Epithelial cell of proximal tubule (primary cell): ENCODE results near the gene IL27RA. TPM values are rescaled to one million over a fixed set of nuclear protein-coding genes. Genes with fewer than 3 reads are reported as not detected.
"Not testable (repeated sequence)": the region's sequence is repeated elsewhere in the genome, so short reads cannot be mapped to it uniquely, and the experiment has no call there.

ENCODE experiments used
- DNase-seq: peaks from one replicate; pipeline ENCODE4 v3.0.0-alpha.2; 2011; ENCODE audit warnings: low read depth
- H3K4me3 ChIP-seq: 2 replicates; pipeline ENCODE4 v1.5.1; 2011; ENCODE audit warnings: low read depth, mild to moderate bottlenecking, low read length
- CTCF ChIP-seq: conservative IDR thresholded peaks from 2 replicates; pipeline ENCODE4 v1.5.1; 2012; ENCODE audit warnings: low read depth, mild to moderate bottlenecking, low read length
- total RNA-seq: library from RNA; depleted of rRNA; stranded (reverse); fragments of >200 nt; gene quantifications from 2 replicates; pipeline ENCODE4 v1.2.3, GENCODE V29; 2015

Gene IL27RA
- total RNA-seq, 1 donor from 2014 or later = 10.1 TPM

- peak within 1 kb of the TSS; percentile 86 for H3K4me3 ChIP-seq
- TF ChIP-seq CTCF = no peak
- peak; percentile 99 for DNase-seq
Measured at GRCh38 chr19:14006085-14006765, 25.3 kb upstream of the IL27RA start, which contains the start of gene RFX1. TSS of gene RFX1 (minus strand) at chr19:14006320. CDS start at chr19:13993843, 12,477 bp downstream.

GRCh38 chr19:14006766-14007562, 24.6 kb upstream of the IL27RA start:
- TF ChIP-seq CTCF = no peak
- no peak for DNase-seq
- H3K4me3 ChIP-seq = peak overlapping the region; percentile 86

- TF ChIP-seq CTCF = no peak
- DNase-seq = no peak
- no peak overlapping the region for H3K4me3 ChIP-seq
Measured at GRCh38 chr19:14012378-14012915, 19.1 kb upstream of the IL27RA start.

- peak; percentile 45 for DNase-seq
- H3K4me3 ChIP-seq = no peak overlapping the region
- no peak for TF ChIP-seq CTCF
Measured at GRCh38 chr19:14015524-14016035, 16.0 kb upstream of the IL27RA start.

- no peak overlapping the region for H3K4me3 ChIP-seq
- DNase-seq = no peak
- TF ChIP-seq CTCF = no peak
Measured at GRCh38 chr19:14019100-14019499, 12.5 kb upstream of the IL27RA start.

GRCh38 chr19:14019739-14020138, 11.8 kb upstream of the IL27RA start:
- DNase-seq = not testable (repeated sequence)

GRCh38 chr19:14021474-14021873, 10.1 kb upstream of the IL27RA start:
- no peak for DNase-seq
- H3K4me3 ChIP-seq = no peak overlapping the region
- TF ChIP-seq CTCF = no peak

More at GRCh38 chr19:14019739-14020138, 11.8 kb upstream of the IL27RA start:
- H3K4me3 ChIP-seq = not testable (repeated sequence)
